GM21723 (cell line): ENCODE data around the gene SPTBN5.

Experiments used
- ATAC-seq: cut with Tn5 transposase; IDR thresholded peaks from one replicate; pipeline ENCODE4 v1.9.1; 2021; ENCODE audit warnings: mild to moderate bottlenecking, moderate library complexity; ENCODE audit not compliant: unreplicated experiment

The SPTBN5 gene

GRCh38 chr15:41904541-41905005 is 10.7 kb upstream of the SPTBN5 start:
- ATAC-seq, result no peak

GRCh38 chr15:41903782-41904181 is 9.9 kb upstream of the SPTBN5 start:
- ATAC-seq, result no peak

- ATAC-seq, result no peak
These were observed 7.6 kb upstream of the SPTBN5 start for GRCh38 chr15:41901431-41901830.

- ATAC-seq, result no peak
These were observed 6.9 kb upstream of the SPTBN5 start for GRCh38 chr15:41900526-41901380.

- no peak for ATAC-seq
These were observed 6.1 kb upstream of the SPTBN5 start for GRCh38 chr15:41899854-41900442.

GRCh38 chr15:41897363-41897799 is 3.5 kb upstream of the SPTBN5 start:
- no peak for ATAC-seq

GRCh38 chr15:41896566-41896965 is 2.7 kb upstream of the SPTBN5 start:
- no peak for ATAC-seq

GRCh38 chr15:41895957-41896356 is 2.1 kb upstream of the SPTBN5 start:
- no peak for ATAC-seq

- no peak for ATAC-seq
These were observed 1.6 kb upstream of the SPTBN5 start for GRCh38 chr15:41895491-41895890.

GRCh38 chr15:41894791-41895463 is 1.1 kb upstream of the SPTBN5 start:
- peak; percentile 84 for ATAC-seq

- peak; percentile 17 for ATAC-seq
These were observed 468 bp upstream of the SPTBN5 start for GRCh38 chr15:41894251-41894790.

GRCh38 chr15:41892621-41893421 is 1.0 kb downstream of the SPTBN5 start:
- no peak for ATAC-seq

GRCh38 chr15:41891946-41892345 is 1.9 kb downstream of the SPTBN5 start:
- ATAC-seq, result no peak

GRCh38 chr15:41891226-41891625 is 2.6 kb downstream of the SPTBN5 start:
- ATAC-seq, result no peak

- no peak for ATAC-seq
These were observed 3.7 kb downstream of the SPTBN5 start for GRCh38 chr15:41890050-41890690.

GRCh38 chr15:41888662-41889253 is 5.1 kb downstream of the SPTBN5 start:
- no peak for ATAC-seq

- no peak for ATAC-seq
These were observed 6.0 kb downstream of the SPTBN5 start for GRCh38 chr15:41887893-41888292.

GRCh38 chr15:41887161-41887560 is 6.7 kb downstream of the SPTBN5 start:
- ATAC-seq, result no peak

- ATAC-seq, result no peak
These were observed 7.1 kb downstream of the SPTBN5 start for GRCh38 chr15:41886741-41887140.

- no peak for ATAC-seq
These were observed 8.0 kb downstream of the SPTBN5 start for GRCh38 chr15:41885841-41886240.
